Keratinocyte (primary cell): ENCODE data around the gene OR2T27.

Experiments
- CTCF ChIP-seq, 3 experiments: IDR thresholded peaks in 1 of 3; conservative IDR thresholded peaks in 1 of 3; optimal IDR thresholded peaks in 1 of 3; 2 replicates in 2 of 3; 3 replicates in 1 of 3; pipeline versions ENCODE3 to v1.5.1; 2011; ENCODE audit warnings: low read length in 3 of 3, mild to moderate bottlenecking in 3 of 3, moderate library complexity in 2 of 3, control low read depth in 1 of 3, inconsistent platforms in 1 of 3; ENCODE audit not compliant: insufficient read depth in 2 of 3; ENCODE audit errors: extremely low read depth in 1 of 3
- EZH2 ChIP-seq: IDR thresholded peaks from one replicate; pipeline ENCODE4 v1.6.1; 2012; ENCODE audit warnings: inconsistent platforms, mild to moderate bottlenecking, low read length, moderate library complexity

- no peak for TF ChIP-seq CTCF (optimal IDR thresholded peaks at IDR 0.05 in 1 of 3, IDR thresholded peaks at IDR 0.05 in 1 of 3, conservative IDR thresholded peaks at IDR 0.05 in 1 of 3; ENCODE audit: extremely low read depth in 1 of 3, insufficient read depth in 2 of 3, low read length in 3 of 3)
- no peak for TF ChIP-seq EZH2
Measured at GRCh38 chr1:248621770-248622169, 33.6 kb downstream of the OR2T27 start.
